ENCODE results near the gene SLIT3.

The SLIT3 gene

GRCh38 chr5:169268019-169268418 lies 32.9 kb downstream of the SLIT3 start:
- no peak for TF ChIP-seq GATA3 (IDR thresholded peaks at IDR 0.05; ENCODE audit: low read depth, low read length)
- no peak for TF ChIP-seq GATA2 (IDR thresholded peaks at IDR 0.05; ENCODE audit: low read depth, low read length)

- TF ChIP-seq GATA2 (IDR thresholded peaks at IDR 0.05; ENCODE audit: low read depth, low read length), result no peak
- no peak for TF ChIP-seq GATA3 (IDR thresholded peaks at IDR 0.05; ENCODE audit: low read depth, low read length)
Measured at GRCh38 chr5:169265888-169266287, 35.1 kb downstream of the SLIT3 start.

- TF ChIP-seq GATA2 (IDR thresholded peaks at IDR 0.05; ENCODE audit: low read depth, low read length), result no peak
- no peak for TF ChIP-seq GATA3 (IDR thresholded peaks at IDR 0.05; ENCODE audit: low read depth, low read length)
Measured at GRCh38 chr5:169263591-169263990, 37.3 kb downstream of the SLIT3 start.

GRCh38 chr5:169260896-169261569 lies 39.9 kb downstream of the SLIT3 start:
- TF ChIP-seq GATA3 (IDR thresholded peaks at IDR 0.05; ENCODE audit: low read depth, low read length) (no peak), GATA2 (IDR thresholded peaks at IDR 0.05; ENCODE audit: low read depth, low read length) (no peak)

GRCh38 chr5:169258372-169259000 lies 42.5 kb downstream of the SLIT3 start:
- TF ChIP-seq GATA2 (IDR thresholded peaks at IDR 0.05; ENCODE audit: low read depth, low read length) (no peak), GATA3 (IDR thresholded peaks at IDR 0.05; ENCODE audit: low read depth, low read length) (no peak)

- no peak for TF ChIP-seq GATA2 (IDR thresholded peaks at IDR 0.05; ENCODE audit: low read depth, low read length)
- no peak for TF ChIP-seq GATA3 (IDR thresholded peaks at IDR 0.05; ENCODE audit: low read depth, low read length)
Measured at GRCh38 chr5:169256191-169256590, 44.7 kb downstream of the SLIT3 start.

GRCh38 chr5:169253071-169253470 lies 47.9 kb downstream of the SLIT3 start:
- TF ChIP-seq GATA2 (IDR thresholded peaks at IDR 0.05; ENCODE audit: low read depth, low read length), result no peak
- no peak for TF ChIP-seq GATA3 (IDR thresholded peaks at IDR 0.05; ENCODE audit: low read depth, low read length)

GRCh38 chr5:169251333-169252084 lies 49.4 kb downstream of the SLIT3 start:
- TF ChIP-seq GATA2 (IDR thresholded peaks at IDR 0.05; ENCODE audit: low read depth, low read length), result peak; percentile 91
- TF ChIP-seq GATA3 (IDR thresholded peaks at IDR 0.05; ENCODE audit: low read depth, low read length), result peak; percentile 82

GRCh38 chr5:169250887-169251286 lies 50.1 kb downstream of the SLIT3 start:
- TF ChIP-seq GATA3 (IDR thresholded peaks at IDR 0.05; ENCODE audit: low read depth, low read length) (no peak), GATA2 (IDR thresholded peaks at IDR 0.05; ENCODE audit: low read depth, low read length) (no peak)

- TF ChIP-seq GATA2 (IDR thresholded peaks at IDR 0.05; ENCODE audit: low read depth, low read length) (no peak), GATA3 (IDR thresholded peaks at IDR 0.05; ENCODE audit: low read depth, low read length) (no peak)
Measured at GRCh38 chr5:169248996-169249395, 51.9 kb downstream of the SLIT3 start.

GRCh38 chr5:169248550-169248949 lies 52.4 kb downstream of the SLIT3 start:
- TF ChIP-seq GATA2 (IDR thresholded peaks at IDR 0.05; ENCODE audit: low read depth, low read length) (no peak), GATA3 (IDR thresholded peaks at IDR 0.05; ENCODE audit: low read depth, low read length) (no peak)

- TF ChIP-seq GATA3 (IDR thresholded peaks at IDR 0.05; ENCODE audit: low read depth, low read length) (no peak), GATA2 (IDR thresholded peaks at IDR 0.05; ENCODE audit: low read depth, low read length) (no peak)
Measured at GRCh38 chr5:169244812-169245211, 56.1 kb downstream of the SLIT3 start.

- TF ChIP-seq GATA3 (IDR thresholded peaks at IDR 0.05; ENCODE audit: low read depth, low read length) (no peak), GATA2 (IDR thresholded peaks at IDR 0.05; ENCODE audit: low read depth, low read length) (no peak)
Measured at GRCh38 chr5:169243651-169244422, 57.1 kb downstream of the SLIT3 start.

- no peak for TF ChIP-seq GATA2 (IDR thresholded peaks at IDR 0.05; ENCODE audit: low read depth, low read length)
- TF ChIP-seq GATA3 (IDR thresholded peaks at IDR 0.05; ENCODE audit: low read depth, low read length), result no peak
Measured at GRCh38 chr5:169242849-169243186, 58.1 kb downstream of the SLIT3 start.

Data from SH-SY5Y (cell line).